Astrocyte (in vitro differentiated cells and primary cell): ENCODE results near the gene RPUSD1. TPM values are rescaled to one million over a fixed set of nuclear protein-coding genes. Genes with fewer than 3 reads are reported as not detected.

Experiments used
- DNase-seq: peaks from one replicate; pipeline ENCODE4 v3.0.0-alpha.2; 2010; ENCODE audit warnings: low read depth
- FAIRE-seq: peaks from 2 replicates; lab custom pipeline; 2011; peaks lifted over from hg19 to GRCh38; lab: Jason Lieb, UNC
- H2AFZ ChIP-seq: 2 replicates; pipeline ENCODE4 v1.6.0; 2012; ENCODE audit warnings: low read depth, low read length, inconsistent platforms
- H3K27ac ChIP-seq: 2 replicates; pipeline ENCODE4 v1.5.1; 2011; ENCODE audit warnings: low read depth, low read length, inconsistent platforms
- H3K27me3 ChIP-seq: 2 replicates; pipeline ENCODE4 v1.6.0; 2011; ENCODE audit warnings: low read length, inconsistent platforms; ENCODE audit not compliant: insufficient read depth
- H3K36me3 ChIP-seq: 2 replicates; pipeline ENCODE4 v1.5.1; 2011; ENCODE audit warnings: low read length, inconsistent platforms; ENCODE audit not compliant: insufficient read depth
- H3K4me1 ChIP-seq: 2 replicates; pipeline ENCODE4 v1.5.1; 2011; ENCODE audit warnings: low read length, inconsistent platforms; ENCODE audit not compliant: insufficient read depth
- H3K4me2 ChIP-seq: 2 replicates; pipeline ENCODE4 v1.6.0; 2012; ENCODE audit warnings: low read length, inconsistent platforms
- H3K4me3 ChIP-seq: 2 replicates; pipeline ENCODE4 v1.5.1; 2011; ENCODE audit warnings: low read depth, mild to moderate bottlenecking, low read length, inconsistent platforms; ENCODE audit not compliant: insufficient read depth
- H3K79me2 ChIP-seq: 2 replicates; pipeline ENCODE4 v1.6.0; 2012; ENCODE audit warnings: mild to moderate bottlenecking, low read length, inconsistent platforms; ENCODE audit not compliant: insufficient read depth
- H3K9ac ChIP-seq: 2 replicates; pipeline ENCODE4 v1.6.0; 2012; ENCODE audit warnings: mild to moderate bottlenecking, low read length, inconsistent platforms
- H3K9me3 ChIP-seq: 2 replicates; pipeline ENCODE4 v1.5.1; 2012; ENCODE audit warnings: low read depth, mild to moderate bottlenecking, low read length, inconsistent platforms; ENCODE audit not compliant: insufficient read depth
- H4K20me1 ChIP-seq: 2 replicates; pipeline ENCODE4 v1.6.0; 2012; ENCODE audit warnings: low read length, inconsistent platforms; ENCODE audit not compliant: insufficient read depth
- H3K27ac Mint-ChIP-seq: one replicate; pipeline ENCODE4 v1.8.0; 2021; ENCODE audit warnings: mild to moderate bottlenecking, mixed read lengths; ENCODE audit not compliant: unreplicated experiment
- H3K27me3 Mint-ChIP-seq: one replicate; pipeline ENCODE4 v1.8.0; 2021; ENCODE audit warnings: low read depth, mixed read lengths; ENCODE audit not compliant: unreplicated experiment
- H3K36me3 Mint-ChIP-seq: one replicate; pipeline ENCODE4 v1.8.0; 2021; ENCODE audit warnings: low read depth, mixed read lengths; ENCODE audit not compliant: unreplicated experiment
- H3K4me1 Mint-ChIP-seq: one replicate; pipeline ENCODE4 v1.8.0; 2021; ENCODE audit warnings: low read depth, mixed read lengths; ENCODE audit not compliant: unreplicated experiment
- H3K4me3 Mint-ChIP-seq: one replicate; pipeline ENCODE4 v1.8.0; 2021; ENCODE audit warnings: mild to moderate bottlenecking, moderate library complexity, mixed read lengths; ENCODE audit not compliant: unreplicated experiment
- H3K9me3 Mint-ChIP-seq: one replicate; pipeline ENCODE4 v1.8.0; 2021; ENCODE audit warnings: mild to moderate bottlenecking, mixed read lengths; ENCODE audit not compliant: unreplicated experiment
- EZH2 ChIP-seq: IDR thresholded peaks from 2 replicates; pipeline ENCODE4 v1.6.1; 2012; ENCODE audit warnings: mild to moderate bottlenecking, low read length, inconsistent platforms; ENCODE audit not compliant: insufficient read depth
- total RNA-seq: library from RNA; stranded (reverse); gene quantifications from 2 replicates; pipeline ENCODE4 v1.2.1, GENCODE V29; 2021
- TF ChIP-seq, protein P1 (sequence below): IDR thresholded peaks from 2 replicates; pipeline ENCODE4 v1.5.1; 2011; ENCODE audit warnings: low read depth, mild to moderate bottlenecking, inconsistent platforms, low read length, moderate library complexity; ENCODE audit not compliant: insufficient read depth

The RPUSD1 gene
- total RNA-seq, 1 donor from 2014 or later: 28.8 TPM

GRCh38 chr16:747978-748746, 40.0 kb downstream of the RPUSD1 start:
- H3K27ac ChIP-seq: no peak overlapping the region
- peaks cover 2% of the 10 kb centered on the region for H3K27me3 ChIP-seq
- no peak overlapping the region for H3K4me3 ChIP-seq
- H3K36me3 ChIP-seq: no peaks in the 10 kb centered on the region
- DNase-seq (no peak), FAIRE-seq (no peak)
- no peak overlapping the region for H3K4me2 ChIP-seq
- no peaks in the 10 kb centered on the region for H3K79me2 ChIP-seq
- TF ChIP-seq, protein P1, sequence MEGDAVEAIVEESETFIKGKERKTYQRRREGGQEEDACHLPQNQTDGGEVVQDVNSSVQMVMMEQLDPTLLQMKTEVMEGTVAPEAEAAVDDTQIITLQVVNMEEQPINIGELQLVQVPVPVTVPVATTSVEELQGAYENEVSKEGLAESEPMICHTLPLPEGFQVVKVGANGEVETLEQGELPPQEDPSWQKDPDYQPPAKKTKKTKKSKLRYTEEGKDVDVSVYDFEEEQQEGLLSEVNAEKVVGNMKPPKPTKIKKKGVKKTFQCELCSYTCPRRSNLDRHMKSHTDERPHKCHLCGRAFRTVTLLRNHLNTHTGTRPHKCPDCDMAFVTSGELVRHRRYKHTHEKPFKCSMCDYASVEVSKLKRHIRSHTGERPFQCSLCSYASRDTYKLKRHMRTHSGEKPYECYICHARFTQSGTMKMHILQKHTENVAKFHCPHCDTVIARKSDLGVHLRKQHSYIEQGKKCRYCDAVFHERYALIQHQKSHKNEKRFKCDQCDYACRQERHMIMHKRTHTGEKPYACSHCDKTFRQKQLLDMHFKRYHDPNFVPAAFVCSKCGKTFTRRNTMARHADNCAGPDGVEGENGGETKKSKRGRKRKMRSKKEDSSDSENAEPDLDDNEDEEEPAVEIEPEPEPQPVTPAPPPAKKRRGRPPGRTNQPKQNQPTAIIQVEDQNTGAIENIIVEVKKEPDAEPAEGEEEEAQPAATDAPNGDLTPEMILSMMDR: no peak
- TF ChIP-seq EZH2: no peak
- H3K9me3 ChIP-seq: no peaks in the 10 kb centered on the region
- H3K9me3 Mint-ChIP-seq: no peaks in the 10 kb centered on the region
- H3K9ac ChIP-seq: no peak overlapping the region
- peaks cover 5% of the 10 kb centered on the region for H3K4me1 Mint-ChIP-seq
- peaks cover 8% of the 10 kb centered on the region for H3K4me1 ChIP-seq
- H3K4me3 Mint-ChIP-seq: no peak overlapping the region
- peaks cover 12% of the 10 kb centered on the region for H3K27me3 Mint-ChIP-seq
- H3K27ac Mint-ChIP-seq: no peak overlapping the region
- no peak overlapping the region for H2AFZ ChIP-seq
- H4K20me1 ChIP-seq: no peaks in the 10 kb centered on the region
- H3K36me3 Mint-ChIP-seq: no peaks in the 10 kb centered on the region

GRCh38 chr16:746637-747036, 41.5 kb downstream of the RPUSD1 start:
- H3K9ac ChIP-seq: no peak overlapping the region
- no peaks in the 10 kb centered on the region for H4K20me1 ChIP-seq
- Mint-ChIP-seq H3K27me3 (peaks cover 7% of the 10 kb centered on the region), H3K4me1 (peaks cover 3% of the 10 kb centered on the region), H3K4me3 (no peak overlapping the region), H3K27ac (no peak overlapping the region), H3K9me3 (no peaks in the 10 kb centered on the region), H3K36me3 (no peaks in the 10 kb centered on the region)
- no peak overlapping the region for H3K27ac ChIP-seq
- DNase-seq: no peak
- no peak overlapping the region for H3K4me3 ChIP-seq
- no peaks in the 10 kb centered on the region for H3K79me2 ChIP-seq
- peaks cover 3% of the 10 kb centered on the region for H3K4me1 ChIP-seq
- no peak for TF ChIP-seq EZH2
- TF ChIP-seq, protein P1: no peak
- no peak for FAIRE-seq
- no peak overlapping the region for H2AFZ ChIP-seq
- no peak overlapping the region for H3K4me2 ChIP-seq
- H3K9me3 ChIP-seq: no peaks in the 10 kb centered on the region
- H3K27me3 ChIP-seq: no peaks in the 10 kb centered on the region
- no peaks in the 10 kb centered on the region for H3K36me3 ChIP-seq

- no peak overlapping the region for H3K27ac ChIP-seq
- H3K27me3 ChIP-seq: no peaks in the 10 kb centered on the region
- no peak overlapping the region for H3K4me2 ChIP-seq
- Mint-ChIP-seq H3K4me1 (peaks cover 3% of the 10 kb centered on the region), H3K4me3 (no peak overlapping the region), H3K27me3 (no peaks in the 10 kb centered on the region), H3K27ac (no peak overlapping the region), H3K9me3 (no peaks in the 10 kb centered on the region), H3K36me3 (no peaks in the 10 kb centered on the region)
- H2AFZ ChIP-seq: no peak overlapping the region
- FAIRE-seq (no peak), DNase-seq (no peak)
- TF ChIP-seq, protein P1: no peak
- no peak for TF ChIP-seq EZH2
- H3K9me3 ChIP-seq: no peaks in the 10 kb centered on the region
- H3K9ac ChIP-seq: no peak overlapping the region
- H3K79me2 ChIP-seq: no peaks in the 10 kb centered on the region
- no peaks in the 10 kb centered on the region for H4K20me1 ChIP-seq
- no peaks in the 10 kb centered on the region for H3K36me3 ChIP-seq
- peaks cover 3% of the 10 kb centered on the region for H3K4me1 ChIP-seq
- H3K4me3 ChIP-seq: no peak overlapping the region
Observed at GRCh38 chr16:745739-746138, 42.4 kb downstream of the RPUSD1 start.
